ENCODE data around the gene VEGFA.

Gene VEGFA

DNA sequence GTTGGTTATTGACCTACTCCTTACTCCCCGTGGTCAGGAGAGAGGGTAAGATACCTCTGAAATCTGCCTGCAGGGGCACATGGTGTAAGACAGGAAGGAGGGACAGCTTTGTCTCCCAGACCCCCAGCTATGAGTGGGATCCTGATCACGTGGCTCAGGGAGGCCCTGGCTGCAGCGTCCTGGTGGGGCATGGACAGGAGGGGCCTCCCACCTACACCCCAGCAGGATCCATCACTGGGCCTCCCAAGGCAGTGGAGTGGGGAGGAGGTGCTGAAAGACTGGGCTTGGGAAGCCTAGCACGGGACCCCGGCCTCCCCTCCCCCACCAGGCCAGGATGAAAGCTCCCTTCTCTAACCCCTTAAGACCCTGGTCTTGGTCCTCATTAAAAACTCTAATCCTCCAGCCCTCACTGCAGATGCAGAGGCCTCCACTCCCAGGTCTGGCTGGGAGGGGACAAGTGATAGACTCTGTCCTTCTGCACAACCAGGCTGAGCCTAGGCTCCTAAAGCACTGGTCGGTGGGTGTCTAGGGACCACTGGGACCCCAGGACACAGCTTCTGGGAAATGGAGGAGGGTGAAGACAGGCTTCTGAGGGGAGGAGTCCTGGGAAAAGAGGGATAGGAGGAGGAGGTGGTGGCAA is 29.6 kb upstream of the VEGFA start:
- Histone ChIP-seq H4K5ac (ENCODE audit: low read length) (no peak overlapping the region), H2BK15ac (replicated peaks; ENCODE audit: low read depth) (no peak overlapping the region), H3K9ac (ENCODE audit: low read length) (no peak overlapping the region), H3K27me3 (ENCODE audit: insufficient read depth, low read length, poor library complexity) (no peaks in the 10 kb centered on the region), H3K4me1 (ENCODE audit: control insufficient read depth, low read depth, low read length) (peaks cover 5% of the 10 kb centered on the region), H2BK5ac (ENCODE audit: low read length) (no peak overlapping the region), H3K23ac (ENCODE audit: low read length) (no peak overlapping the region), H3K56ac (ENCODE audit: low read length) (no peak overlapping the region), H2AK5ac (ENCODE audit: low read length) (no peak overlapping the region), H3K79me2 (ENCODE audit: control insufficient read depth, insufficient read depth, low read length) (no peaks in the 10 kb centered on the region), H3K4ac (ENCODE audit: low read depth, low read length) (no peak overlapping the region), H4K8ac (ENCODE audit: low read depth, low read length) (no peak overlapping the region), H2BK120ac (ENCODE audit: low read depth, low read length) (no peak overlapping the region), H3K4me3 (ENCODE audit: low read length) (no peak overlapping the region), H3K27ac (ENCODE audit: low read depth, low read length) (no peak overlapping the region), H3K4me2 (ENCODE audit: low read length) (no peak overlapping the region), H3K79me1 (ENCODE audit: low read length) (no peaks in the 10 kb centered on the region), H3K18ac (ENCODE audit: low read length) (no peak overlapping the region), H3K36me3 (ENCODE audit: control insufficient read depth, insufficient read depth, low read length) (no peaks in the 10 kb centered on the region)
- WGBS (ENCODE audit: extremely low coverage, insufficient coverage, low lambda C conversion rate) = no CpG with 5 or more reads among the region's 6 CpGs
- no peak for DNase-seq

DNA sequence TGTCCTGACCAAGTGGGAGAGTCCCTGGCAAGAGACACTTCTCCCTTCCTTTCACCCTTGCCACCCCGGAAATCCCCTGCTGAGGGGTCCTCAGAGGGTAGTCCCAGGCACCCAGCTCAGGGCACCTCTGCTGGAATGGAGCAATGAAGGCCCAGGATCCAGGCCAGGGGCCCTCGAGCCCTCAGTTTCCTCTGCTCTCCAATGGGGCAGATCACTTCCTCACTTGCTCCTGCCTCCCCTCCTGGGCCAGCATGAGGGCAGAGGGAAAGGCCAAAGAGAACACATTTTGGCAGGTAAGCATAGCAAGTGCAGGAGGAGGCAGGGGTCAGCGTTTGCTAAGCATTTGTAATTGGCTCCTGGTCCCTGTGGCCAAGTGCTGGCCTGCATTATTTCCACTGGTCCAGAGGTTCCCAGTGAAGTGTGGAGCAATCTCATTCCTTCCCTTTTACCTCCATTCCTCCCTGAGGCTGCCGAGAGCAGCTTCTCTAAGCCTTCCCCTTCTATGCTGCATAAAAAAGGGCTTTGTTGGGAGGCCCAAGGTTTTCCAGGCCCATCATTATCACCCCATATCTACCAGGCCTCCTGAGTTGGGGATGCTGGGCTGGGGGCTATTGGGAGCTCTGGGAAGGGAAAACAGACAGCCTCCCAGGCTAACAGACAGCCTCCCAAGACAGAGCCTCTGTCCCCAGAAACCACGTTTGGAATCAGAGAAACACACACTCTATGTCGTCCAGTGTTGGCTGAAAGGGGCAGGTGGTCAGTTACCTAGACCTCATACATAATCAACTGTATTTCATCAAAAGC is 28.8 kb upstream of the VEGFA start:
- Histone ChIP-seq H4K8ac (ENCODE audit: low read depth, low read length) (no peak overlapping the region), H2BK120ac (ENCODE audit: low read depth, low read length) (no peak overlapping the region), H3K4me1 (ENCODE audit: control insufficient read depth, low read depth, low read length) (peaks cover 5% of the 10 kb centered on the region), H3K23ac (ENCODE audit: low read length) (no peak overlapping the region), H3K27ac (ENCODE audit: low read depth, low read length) (no peak overlapping the region), H3K36me3 (ENCODE audit: control insufficient read depth, insufficient read depth, low read length) (no peaks in the 10 kb centered on the region), H3K79me1 (ENCODE audit: low read length) (no peaks in the 10 kb centered on the region), H2BK5ac (ENCODE audit: low read length) (no peak overlapping the region), H2AK5ac (ENCODE audit: low read length) (no peak overlapping the region), H2BK15ac (replicated peaks; ENCODE audit: low read depth) (no peak overlapping the region), H3K79me2 (ENCODE audit: control insufficient read depth, insufficient read depth, low read length) (no peaks in the 10 kb centered on the region), H3K4me3 (ENCODE audit: low read length) (no peak overlapping the region), H3K27me3 (ENCODE audit: insufficient read depth, low read length, poor library complexity) (no peaks in the 10 kb centered on the region), H3K18ac (ENCODE audit: low read length) (no peak overlapping the region), H3K9ac (ENCODE audit: low read length) (no peak overlapping the region), H3K4me2 (ENCODE audit: low read length) (no peak overlapping the region), H3K4ac (ENCODE audit: low read depth, low read length) (no peak overlapping the region), H4K5ac (ENCODE audit: low read length) (no peak overlapping the region), H3K56ac (ENCODE audit: low read length) (no peak overlapping the region)
- no peak for DNase-seq
- no CpG with 5 or more reads among the region's 6 CpGs for WGBS (ENCODE audit: extremely low coverage, insufficient coverage, low lambda C conversion rate)

DNA sequence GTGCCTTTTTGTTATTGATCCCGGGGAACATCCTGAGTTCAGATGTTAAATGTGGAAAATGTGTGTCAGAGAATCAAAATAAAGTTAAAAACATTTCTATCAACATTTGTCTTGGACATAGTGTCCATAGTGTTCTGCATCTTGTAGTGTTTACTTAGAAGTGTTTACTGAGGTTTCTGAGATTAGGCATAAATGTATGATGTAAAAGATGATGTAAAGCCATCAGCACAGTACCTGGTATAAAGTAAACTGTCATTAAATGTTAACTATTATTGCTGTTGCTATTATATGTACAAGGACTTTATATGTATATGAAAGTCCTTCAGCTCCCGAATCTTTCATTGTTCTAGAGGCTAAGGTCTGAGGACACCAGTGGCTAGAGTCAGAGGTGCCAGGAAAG is 28.2 kb upstream of the VEGFA start:
- Histone ChIP-seq H3K4me2 (ENCODE audit: low read length) (no peak overlapping the region), H3K4me1 (ENCODE audit: control insufficient read depth, low read depth, low read length) (peaks cover 5% of the 10 kb centered on the region)
- WGBS (ENCODE audit: extremely low coverage, insufficient coverage, low lambda C conversion rate) = no CpG with 5 or more reads among the region's 2 CpGs

DNA sequence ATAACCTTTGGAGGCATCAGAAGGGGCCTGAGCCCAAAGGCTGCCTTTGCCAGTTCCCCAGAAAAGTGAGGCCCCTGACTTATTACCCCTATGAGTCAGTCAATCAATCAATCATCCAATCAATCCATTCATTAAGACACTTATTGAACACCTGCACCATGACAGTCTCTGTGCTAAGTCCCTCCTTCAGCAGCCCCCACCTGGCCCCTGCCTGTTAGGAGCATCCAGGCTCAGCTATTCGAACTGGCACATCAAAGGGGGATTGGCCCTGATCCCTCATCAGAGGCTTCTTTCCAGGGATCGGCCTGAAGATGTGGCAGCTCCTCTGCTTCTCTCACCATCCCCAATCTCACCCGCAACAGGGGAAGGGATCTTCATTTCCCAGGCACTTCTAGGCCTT is 27.7 kb upstream of the VEGFA start:
- Histone ChIP-seq H3K27me3 (ENCODE audit: insufficient read depth, low read length, poor library complexity) (no peaks in the 10 kb centered on the region), H3K27ac (ENCODE audit: low read depth, low read length) (no peak overlapping the region), H3K4me2 (ENCODE audit: low read length) (no peak overlapping the region), H3K79me2 (ENCODE audit: control insufficient read depth, insufficient read depth, low read length) (no peaks in the 10 kb centered on the region), H3K36me3 (ENCODE audit: control insufficient read depth, insufficient read depth, low read length) (no peaks in the 10 kb centered on the region), H3K9ac (ENCODE audit: low read length) (no peak overlapping the region), H3K4ac (ENCODE audit: low read depth, low read length) (no peak overlapping the region), H3K79me1 (ENCODE audit: low read length) (no peaks in the 10 kb centered on the region), H3K4me3 (ENCODE audit: low read length) (no peak overlapping the region), H3K18ac (ENCODE audit: low read length) (no peak overlapping the region), H2BK5ac (ENCODE audit: low read length) (no peak overlapping the region), H2BK120ac (ENCODE audit: low read depth, low read length) (no peak overlapping the region), H3K23ac (ENCODE audit: low read length) (no peak overlapping the region), H2BK15ac (replicated peaks; ENCODE audit: low read depth) (no peak overlapping the region), H4K5ac (ENCODE audit: low read length) (no peak overlapping the region), H3K56ac (ENCODE audit: low read length) (no peak overlapping the region), H2AK5ac (ENCODE audit: low read length) (no peak overlapping the region), H4K8ac (ENCODE audit: low read depth, low read length) (no peak overlapping the region), H3K4me1 (ENCODE audit: control insufficient read depth, low read depth, low read length) (peaks cover 5% of the 10 kb centered on the region)
- DNase-seq = no peak
- WGBS (ENCODE audit: extremely low coverage, insufficient coverage, low lambda C conversion rate) = no CpG with 5 or more reads among the region's 3 CpGs

More for the DNA sequence above, 28.2 kb upstream of the VEGFA start:
- Histone ChIP-seq H3K9ac (ENCODE audit: low read length) (no peak overlapping the region), H2BK5ac (ENCODE audit: low read length) (no peak overlapping the region), H3K79me2 (ENCODE audit: control insufficient read depth, insufficient read depth, low read length) (no peaks in the 10 kb centered on the region), H3K27me3 (ENCODE audit: insufficient read depth, low read length, poor library complexity) (no peaks in the 10 kb centered on the region), H4K5ac (ENCODE audit: low read length) (no peak overlapping the region), H3K23ac (ENCODE audit: low read length) (no peak overlapping the region), H3K27ac (ENCODE audit: low read depth, low read length) (no peak overlapping the region), H2BK15ac (replicated peaks; ENCODE audit: low read depth) (no peak overlapping the region), H3K79me1 (ENCODE audit: low read length) (no peaks in the 10 kb centered on the region), H3K56ac (ENCODE audit: low read length) (no peak overlapping the region), H2AK5ac (ENCODE audit: low read length) (no peak overlapping the region), H4K8ac (ENCODE audit: low read depth, low read length) (no peak overlapping the region), H3K36me3 (ENCODE audit: control insufficient read depth, insufficient read depth, low read length) (no peaks in the 10 kb centered on the region), H3K4ac (ENCODE audit: low read depth, low read length) (no peak overlapping the region), H3K4me3 (ENCODE audit: low read length) (no peak overlapping the region), H3K18ac (ENCODE audit: low read length) (no peak overlapping the region), H2BK120ac (ENCODE audit: low read depth, low read length) (no peak overlapping the region)
- DNase-seq = no peak

DNA sequence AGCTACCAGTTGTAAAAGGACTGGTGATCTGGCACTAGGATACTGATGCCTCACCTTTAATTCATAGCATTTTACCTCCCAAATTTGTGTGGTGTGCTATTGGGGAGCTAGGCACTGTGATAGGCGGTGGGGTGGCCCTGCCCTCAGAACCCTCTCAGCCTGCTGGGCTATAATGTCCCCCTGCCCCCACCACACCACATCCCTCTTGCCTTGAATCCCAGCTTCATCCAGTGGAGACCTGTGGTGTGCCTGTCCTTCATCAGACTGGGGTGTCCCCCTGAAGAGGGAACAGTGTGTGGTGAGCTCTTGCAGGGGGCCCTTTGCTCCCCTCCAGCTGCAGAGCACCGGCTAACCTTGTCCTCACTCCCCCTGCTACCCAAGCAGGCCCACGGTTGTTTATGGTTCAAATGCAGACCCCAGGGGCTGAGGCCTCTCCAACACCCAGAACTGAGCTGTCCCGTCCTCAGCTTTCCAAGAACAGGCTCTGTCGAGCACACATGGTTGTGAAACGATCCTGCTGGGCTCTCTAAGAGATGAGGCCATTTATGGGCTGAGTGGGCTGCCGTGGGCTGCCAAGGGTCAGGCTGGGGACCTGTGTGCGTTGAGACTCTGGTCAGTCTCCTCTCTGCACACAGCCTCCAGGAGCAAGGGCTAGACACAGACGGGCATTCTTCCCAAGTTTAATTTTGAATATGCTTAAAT is 26.9 kb upstream of the VEGFA start:
- H3K79me2 ChIP-seq (ENCODE audit: control insufficient read depth, insufficient read depth, low read length) = no peaks in the 10 kb centered on the region
- no peak overlapping the region for H3K4me3 ChIP-seq (ENCODE audit: low read length)
- H3K4me1 ChIP-seq (ENCODE audit: control insufficient read depth, low read depth, low read length) = peaks cover 5% of the 10 kb centered on the region
- no peaks in the 10 kb centered on the region for H3K79me1 ChIP-seq (ENCODE audit: low read length)
- H3K4ac ChIP-seq (ENCODE audit: low read depth, low read length) = no peak overlapping the region
- no peak overlapping the region for H2BK15ac ChIP-seq (replicated peaks; ENCODE audit: low read depth)
- H3K9ac ChIP-seq (ENCODE audit: low read length) = no peak overlapping the region
- H3K18ac ChIP-seq (ENCODE audit: low read length) = no peak overlapping the region
- no peaks in the 10 kb centered on the region for H3K36me3 ChIP-seq (ENCODE audit: control insufficient read depth, insufficient read depth, low read length)
- H4K5ac ChIP-seq (ENCODE audit: low read length) = no peak overlapping the region
- H3K27ac ChIP-seq (ENCODE audit: low read depth, low read length) = no peak overlapping the region
- H4K8ac ChIP-seq (ENCODE audit: low read depth, low read length) = no peak overlapping the region
- no peaks in the 10 kb centered on the region for H3K27me3 ChIP-seq (ENCODE audit: insufficient read depth, low read length, poor library complexity)
- DNase-seq = no peak
- WGBS (ENCODE audit: extremely low coverage, insufficient coverage, low lambda C conversion rate) = no CpG with 5 or more reads among the region's 9 CpGs
- H3K4me2 ChIP-seq (ENCODE audit: low read length) = no peak overlapping the region
- no peak overlapping the region for H2BK120ac ChIP-seq (ENCODE audit: low read depth, low read length)
- H2BK5ac ChIP-seq (ENCODE audit: low read length) = no peak overlapping the region
- H3K56ac ChIP-seq (ENCODE audit: low read length) = no peak overlapping the region
- H3K23ac ChIP-seq (ENCODE audit: low read length) = no peak overlapping the region
- H2AK5ac ChIP-seq (ENCODE audit: low read length) = no peak overlapping the region

Data from mesendoderm (in vitro differentiated cells).